Cardiac muscle cell (in vitro differentiated cells and primary cell): ENCODE measurements around the gene ZNF611. TPM values are rescaled to one million over a fixed set of nuclear protein-coding genes. Genes with fewer than 3 reads are reported as not detected.
"Not testable (repeated sequence)": the region's sequence is repeated elsewhere in the genome, so short reads cannot be mapped to it uniquely, and the experiment has no call there.

ENCODE experiments used
- DNase-seq, 2 donors: peaks; one replicate each; pipeline versions ENCODE4 v3.0.0 to v3.0.0-alpha.2; 2010 to 2017; ENCODE audit warnings: low read depth in 1 of 2, low spot score in 1 of 2
- H3K27ac ChIP-seq: fragments of 200-600 bp; sonication (generic); 2 replicates; pipeline ENCODE4 v1.5.1; 2016
- H3K27me3 ChIP-seq: fragments of 200-600 bp; sonication (generic); 2 replicates; pipeline ENCODE4 v1.6.0; 2016; ENCODE audit warnings: control low read depth
- H3K36me3 ChIP-seq: fragments of 200-600 bp; sonication (generic); 2 replicates; pipeline ENCODE4 v1.5.1; 2016; ENCODE audit warnings: control low read depth
- H3K4me1 ChIP-seq: fragments of 200-600 bp; sonication (generic); 2 replicates; pipeline ENCODE4 v1.8.1; 2017; ENCODE audit warnings: low read depth, mild to moderate bottlenecking, mixed run types
- H3K4me3 ChIP-seq: fragments of 200-600 bp; sonication (generic); 2 replicates; pipeline ENCODE4 v1.5.1; 2016; ENCODE audit warnings: mild to moderate bottlenecking
- H3K9me3 ChIP-seq: fragments of 200-600 bp; sonication (generic); 2 replicates; pipeline ENCODE4 v1.5.1; 2017; ENCODE audit warnings: low read depth, mild to moderate bottlenecking, control low read depth
- CTCF ChIP-seq: IDR thresholded peaks from 2 replicates; pipeline ENCODE4 v1.5.1; 2012; ENCODE audit warnings: low read depth, mild to moderate bottlenecking, low read length
- polyA plus RNA-seq: library from polyadenylated mRNA; unstranded; fragments of >200 nt; fragmentation: Nextera tagmentation; extraction: Ambion mirVana; gene quantifications from 2 replicates; pipeline ENCODE4 v1.2.1, GENCODE V29; 2016
- total RNA-seq: library from RNA; depleted of rRNA; stranded (reverse); fragments of >200 nt; gene quantifications from 2 replicates; pipeline ENCODE4 v1.2.3, GENCODE V29; 2016

The ZNF611 gene
- total and polyA plus RNA-seq, 2 experiments from 2014 or later, result 12.4 to 15.4 TPM

GRCh38 chr19:52700673-52701072, 34.2 kb downstream of the ZNF611 start:
- TF ChIP-seq CTCF, result no peak
- H3K27ac ChIP-seq, result no peak overlapping the region
- no peaks in the 10 kb centered on the region for H3K27me3 ChIP-seq
- no peaks in the 10 kb centered on the region for H3K4me1 ChIP-seq
- H3K36me3 ChIP-seq, result peaks cover 5% of the 10 kb centered on the region
- no peaks in the 10 kb centered on the region for H3K9me3 ChIP-seq
- no peak overlapping the region for H3K4me3 ChIP-seq
- no peak for DNase-seq

GRCh38 chr19:52699555-52699954, 35.3 kb downstream of the ZNF611 start:
- H3K4me1 ChIP-seq, H3K4me3 ChIP-seq, H3K27me3 ChIP-seq, H3K36me3 ChIP-seq, H3K9me3 ChIP-seq, H3K27ac ChIP-seq: not testable (repeated sequence)
- DNase-seq, result peak in 1 of 2 donors; percentile 36

- H3K4me3 ChIP-seq, result no peak overlapping the region
- H3K27me3 ChIP-seq, result no peaks in the 10 kb centered on the region
- no peaks in the 10 kb centered on the region for H3K9me3 ChIP-seq
- H3K36me3 ChIP-seq, result no peaks in the 10 kb centered on the region
- H3K27ac ChIP-seq, result no peak overlapping the region
- peaks cover 11% of the 10 kb centered on the region for H3K4me1 ChIP-seq
- TF ChIP-seq CTCF, result no peak
- no peak for DNase-seq
Measured at GRCh38 chr19:52695996-52696395, 38.8 kb downstream of the ZNF611 start.

- Histone ChIP-seq H3K36me3 (no peaks in the 10 kb centered on the region), H3K4me3 (no peak overlapping the region)
- no peak for TF ChIP-seq CTCF
Measured at GRCh38 chr19:52694921-52695320, 39.9 kb downstream of the ZNF611 start.

GRCh38 chr19:52694281-52694680, 40.6 kb downstream of the ZNF611 start:
- H3K4me3 ChIP-seq, H3K36me3 ChIP-seq, DNase-seq, H3K27me3 ChIP-seq, H3K9me3 ChIP-seq, H3K27ac ChIP-seq: not testable (repeated sequence)
- H3K4me1 ChIP-seq, result peaks cover 12% of the 10 kb centered on the region

More at GRCh38 chr19:52694921-52695320, 39.9 kb downstream of the ZNF611 start:
- DNase-seq, result no peak
- H3K27ac ChIP-seq, result no peak overlapping the region
- peaks cover 12% of the 10 kb centered on the region for H3K4me1 ChIP-seq
- H3K9me3 ChIP-seq, result no peaks in the 10 kb centered on the region
- no peaks in the 10 kb centered on the region for H3K27me3 ChIP-seq

GRCh38 chr19:52692431-52693008, 42.3 kb downstream of the ZNF611 start:
- Histone ChIP-seq H3K9me3 (no peaks in the 10 kb centered on the region), H3K4me1 (peaks cover 17% of the 10 kb centered on the region), H3K36me3 (no peaks in the 10 kb centered on the region), H3K4me3 (no peak overlapping the region), H3K27me3 (no peaks in the 10 kb centered on the region), H3K27ac (no peak overlapping the region)
- DNase-seq, result no peak
- no peak for TF ChIP-seq CTCF

- Histone ChIP-seq H3K4me1 (peaks cover 17% of the 10 kb centered on the region), H3K27ac (no peak overlapping the region), H3K9me3 (no peaks in the 10 kb centered on the region), H3K27me3 (no peaks in the 10 kb centered on the region), H3K4me3 (no peak overlapping the region), H3K36me3 (no peaks in the 10 kb centered on the region)
- DNase-seq, result no peak
- no peak for TF ChIP-seq CTCF
Measured at GRCh38 chr19:52691737-52692136, 43.1 kb downstream of the ZNF611 start.
